Natural killer cell treated with Interleukin-12 subunit alpha and Interleukin-12 subunit beta and Interleukin-15 and Interleukin-18, amount 100 ng/mL, for 72 hours (primary cell): ENCODE data around the gene SOS1. TPM values are rescaled to one million over a fixed set of nuclear protein-coding genes. Genes with fewer than 3 reads are reported as not detected.

ENCODE experiments used
- total RNA-seq, 2 donors: library from RNA; stranded (reverse); gene quantifications; one replicate each; pipeline ENCODE4 v1.2.3, GENCODE V29; 2022

The SOS1 gene
- total RNA-seq, 2 donors from 2014 or later, result 57.9 to 67.1 TPM

Other genes starting within 250 kb of the SOS1 start
- gene DHX57, start 245.1 kb downstream of the SOS1 start, total RNA-seq, result 10 to 100 TPM; 17.5 to 37.7 TPM
- 1 to 10 TPM; 6.4 to 6.9 TPM for gene MORN2, start 245.1 kb downstream of the SOS1 start, total RNA-seq
- gene ARHGEF33, start 231.2 kb downstream of the SOS1 start, total RNA-seq, result under 1 TPM in 1 of 2 donors, not detected in 1; 0.28 TPM
- gene CDKL4, start 122.9 kb upstream of the SOS1 start, total RNA-seq, result not detected